Activated CD8-positive, alpha-beta memory T cell treated with anti-CD3 and anti-CD28 coated beads, Interleukin-2, amount 50 U/mL, for 4 hours (primary cell): ENCODE measurements around the gene NPSR1.
"Not testable (repeated sequence)": the region's sequence is repeated elsewhere in the genome, so short reads cannot be mapped to it uniquely, and the experiment has no call there.

ENCODE experiments used
- DNase-seq: peaks from one replicate; pipeline ENCODE4 v3.0.0-alpha.2; 2020

Gene NPSR1

DNA sequence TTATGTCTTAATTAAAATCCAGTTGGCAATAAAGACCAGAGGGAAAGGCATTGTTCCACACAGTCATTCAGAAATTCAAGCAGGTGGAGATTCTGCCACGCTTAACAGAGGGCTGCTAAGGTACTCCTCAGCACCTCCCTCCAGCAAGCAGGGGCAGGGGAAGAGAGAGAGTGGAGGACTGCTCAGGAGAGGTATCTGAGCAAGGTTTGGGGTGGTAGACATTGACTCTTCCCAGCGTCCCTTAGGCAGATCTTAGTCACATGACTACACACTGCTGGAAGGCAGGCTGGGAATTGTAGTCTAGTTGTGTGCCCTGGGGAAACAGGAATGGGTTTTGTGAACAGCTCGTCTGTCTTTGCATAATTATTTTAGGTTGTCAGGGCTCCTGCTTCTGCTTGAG lies 181.6 kb downstream of the NPSR1 start:
- no peak for DNase-seq

DNA sequence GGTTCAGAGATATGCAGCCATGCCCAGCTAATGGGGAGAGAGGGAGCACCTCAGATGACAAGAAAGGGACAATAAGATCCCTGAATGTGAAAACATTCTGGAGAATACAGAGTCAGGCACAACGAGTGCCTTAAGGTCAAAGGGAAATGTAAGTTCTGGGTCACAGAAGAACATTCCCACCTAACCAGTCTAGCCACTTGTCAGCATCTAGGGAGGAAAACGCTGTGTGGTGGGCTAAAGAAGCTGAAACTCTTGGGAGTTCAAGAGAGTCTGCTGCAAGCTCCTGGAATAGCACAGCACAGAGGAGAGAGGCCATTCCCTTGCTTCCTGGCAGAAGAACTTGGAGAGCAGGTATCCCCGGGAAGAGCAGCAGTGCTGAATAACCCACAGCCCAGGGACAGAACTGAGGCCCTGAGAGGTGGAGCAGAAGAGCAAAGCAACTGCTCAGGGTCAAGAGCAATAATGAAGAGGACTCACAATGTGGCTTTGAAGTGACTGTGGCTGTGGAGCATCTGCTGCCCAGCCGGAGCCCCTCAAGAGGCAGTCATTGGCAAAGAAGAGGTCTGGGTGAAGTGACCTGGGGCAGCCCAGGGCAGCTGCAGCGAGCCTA lies 182.3 kb downstream of the NPSR1 start:
- DNase-seq, result no peak

DNA sequence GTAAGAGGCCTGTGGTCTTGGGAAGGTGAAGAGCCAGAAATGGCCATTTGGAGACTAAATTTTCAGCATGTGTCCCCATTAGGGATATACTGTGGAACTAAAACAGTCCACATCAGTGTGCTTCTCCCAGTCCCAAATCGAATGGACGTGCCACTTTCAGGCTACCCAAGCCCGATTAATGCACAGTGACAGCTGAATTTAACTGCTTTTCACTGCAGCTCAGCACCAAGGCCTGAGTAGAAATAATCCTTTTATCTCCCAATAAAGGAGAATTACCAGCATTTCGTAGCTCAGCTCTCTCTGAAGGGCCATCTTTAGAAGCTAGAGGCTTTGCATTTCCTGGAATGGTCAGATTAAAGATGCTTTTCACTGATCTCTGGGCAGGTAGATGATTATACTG lies 183.3 kb downstream of the NPSR1 start:
- no peak for DNase-seq

DNA sequence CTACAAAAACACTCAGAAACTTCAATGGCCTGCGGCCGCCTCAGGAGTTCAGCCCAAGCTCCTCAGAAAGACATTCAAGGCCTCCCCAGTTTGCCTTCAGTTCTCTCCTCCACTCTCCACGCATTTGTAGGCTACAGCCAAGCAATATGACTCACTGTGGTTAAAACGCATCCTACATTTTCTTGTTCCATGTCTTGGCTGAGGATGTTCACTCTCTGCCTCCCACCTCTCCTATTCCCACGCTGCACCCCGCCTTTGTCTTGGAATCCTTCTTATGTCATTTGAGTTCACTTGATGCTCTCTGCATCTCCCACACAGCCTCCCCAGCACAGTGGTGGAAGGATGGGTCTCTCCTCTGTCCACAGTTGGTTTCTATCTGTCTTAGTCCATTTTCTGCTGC lies 184.8 kb downstream of the NPSR1 start:
- no peak for DNase-seq

DNA sequence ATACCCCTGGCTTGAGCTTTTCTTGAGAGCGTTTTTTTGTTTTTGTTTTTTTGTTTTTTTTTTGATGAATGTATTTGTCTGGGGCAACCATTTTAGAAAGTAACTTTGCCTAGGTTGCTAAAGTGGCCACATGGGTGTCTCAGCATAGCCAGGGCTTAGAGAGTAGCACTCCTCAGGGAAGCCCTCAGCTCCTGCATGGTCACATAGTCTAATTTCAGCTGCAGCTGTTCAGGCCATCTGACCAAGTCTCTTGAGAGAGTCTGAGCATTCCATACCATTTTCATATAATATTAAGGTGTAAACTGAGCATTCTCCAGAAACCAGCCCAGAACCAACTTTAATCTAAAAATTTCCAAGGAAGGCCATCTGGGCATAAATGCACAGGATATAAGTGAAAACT lies 186.4 kb downstream of the NPSR1 start:
- DNase-seq, result no peak

DNA sequence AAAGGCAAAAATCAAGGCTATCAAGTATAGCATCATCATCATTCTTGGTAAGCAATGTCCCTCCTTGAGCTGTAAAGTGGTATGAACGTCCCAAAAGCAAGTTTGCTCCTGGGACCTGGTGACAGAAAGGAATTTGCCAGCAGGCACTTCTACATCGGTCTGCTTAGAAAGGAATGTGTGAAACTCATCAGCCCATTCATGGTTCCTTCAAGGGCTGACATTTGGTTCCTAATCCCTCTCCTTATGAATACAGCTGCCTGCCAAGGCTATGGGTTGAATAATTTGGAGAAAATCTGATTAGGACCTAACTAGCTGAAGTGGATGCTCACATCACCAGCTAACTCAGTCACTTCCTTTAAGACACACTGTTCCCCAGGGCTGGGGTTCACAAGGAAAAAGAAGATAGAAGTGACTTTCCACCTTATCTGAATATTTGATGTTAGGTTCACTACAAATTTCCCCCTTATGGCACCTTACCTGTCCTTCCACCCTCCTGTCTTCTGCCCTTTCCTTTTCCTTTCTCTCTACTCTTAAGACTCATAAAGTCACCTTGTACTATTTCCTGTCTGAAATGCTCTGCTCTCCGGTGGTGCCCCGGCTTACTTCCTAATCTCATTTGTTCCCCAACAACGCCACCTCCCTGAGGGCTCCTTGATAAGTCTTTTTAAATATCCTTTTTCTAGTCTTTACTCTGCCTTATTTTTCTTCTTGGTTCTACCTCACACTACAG lies 187.1 kb downstream of the NPSR1 start:
- DNase-seq, result no peak

DNA sequence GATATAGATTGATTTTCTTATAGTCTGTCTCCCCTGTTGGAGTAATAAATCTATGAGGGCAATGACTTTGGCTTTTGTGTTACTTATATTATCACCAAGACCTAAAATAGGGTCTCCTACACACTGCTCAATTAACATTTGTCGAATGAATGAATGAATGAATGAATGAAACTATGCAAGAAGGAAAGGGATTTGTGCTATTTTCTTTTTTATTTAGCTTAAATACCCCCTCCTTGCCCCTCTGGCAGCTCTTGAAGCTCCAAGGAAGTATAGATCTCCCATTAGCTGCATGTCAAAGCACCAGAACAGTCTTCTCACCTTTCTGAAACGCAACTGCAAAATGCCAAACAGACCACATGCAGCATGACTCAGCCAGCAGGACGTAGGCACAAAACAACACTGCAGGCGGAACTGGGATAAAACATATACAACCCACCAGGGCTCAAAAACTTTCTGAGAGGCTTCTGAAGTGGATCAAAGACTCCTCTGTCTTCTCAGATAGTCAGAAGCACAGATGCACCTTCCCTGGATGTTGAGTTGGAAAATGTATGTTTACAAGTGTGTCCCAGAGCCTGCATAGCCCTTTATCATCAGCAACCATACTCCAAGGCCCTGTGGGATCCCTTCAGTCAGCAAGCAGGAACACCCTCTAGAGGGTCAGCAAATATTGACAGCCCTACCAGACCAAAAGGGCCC lies 187.8 kb downstream of the NPSR1 start:
- DNase-seq, result no peak

DNA sequence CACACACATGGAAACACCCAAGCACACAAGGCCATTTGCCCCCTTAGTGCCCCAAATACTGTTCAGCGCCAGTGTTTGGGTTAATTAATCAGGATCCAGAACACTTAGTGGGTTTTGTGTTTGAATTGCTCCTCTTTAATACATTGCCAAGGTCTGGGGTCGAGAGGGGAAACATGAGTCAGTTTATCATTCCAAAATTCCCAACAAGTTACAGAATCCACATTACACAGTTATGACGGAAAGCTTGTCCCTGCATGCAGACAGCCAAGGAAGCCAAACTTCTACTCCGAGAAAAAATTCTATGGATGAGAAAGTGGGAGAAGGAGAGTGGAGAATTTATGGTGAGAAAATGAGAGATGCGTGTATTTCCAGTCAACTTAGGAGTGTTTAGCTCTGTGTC lies 189.0 kb downstream of the NPSR1 start:
- DNase-seq, result no peak

DNA sequence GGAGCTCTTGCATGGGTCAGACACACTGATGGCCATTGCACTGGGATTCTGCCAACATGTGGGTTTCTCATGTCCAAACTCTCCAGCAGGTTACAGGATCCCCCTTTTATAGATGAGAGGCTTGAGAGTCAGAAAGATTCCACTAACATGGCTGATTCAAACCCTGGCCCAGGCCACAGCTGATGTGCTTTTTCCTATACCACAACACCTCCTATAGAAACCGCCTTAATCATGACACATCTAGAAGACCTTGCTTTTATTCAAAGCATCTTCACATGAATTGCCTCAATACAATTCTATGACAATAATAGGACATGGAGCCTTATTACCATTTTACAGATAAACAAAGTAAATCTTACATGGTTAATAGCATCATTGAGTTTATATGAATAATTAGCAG lies 190.7 kb downstream of the NPSR1 start:
- no peak for DNase-seq

DNA sequence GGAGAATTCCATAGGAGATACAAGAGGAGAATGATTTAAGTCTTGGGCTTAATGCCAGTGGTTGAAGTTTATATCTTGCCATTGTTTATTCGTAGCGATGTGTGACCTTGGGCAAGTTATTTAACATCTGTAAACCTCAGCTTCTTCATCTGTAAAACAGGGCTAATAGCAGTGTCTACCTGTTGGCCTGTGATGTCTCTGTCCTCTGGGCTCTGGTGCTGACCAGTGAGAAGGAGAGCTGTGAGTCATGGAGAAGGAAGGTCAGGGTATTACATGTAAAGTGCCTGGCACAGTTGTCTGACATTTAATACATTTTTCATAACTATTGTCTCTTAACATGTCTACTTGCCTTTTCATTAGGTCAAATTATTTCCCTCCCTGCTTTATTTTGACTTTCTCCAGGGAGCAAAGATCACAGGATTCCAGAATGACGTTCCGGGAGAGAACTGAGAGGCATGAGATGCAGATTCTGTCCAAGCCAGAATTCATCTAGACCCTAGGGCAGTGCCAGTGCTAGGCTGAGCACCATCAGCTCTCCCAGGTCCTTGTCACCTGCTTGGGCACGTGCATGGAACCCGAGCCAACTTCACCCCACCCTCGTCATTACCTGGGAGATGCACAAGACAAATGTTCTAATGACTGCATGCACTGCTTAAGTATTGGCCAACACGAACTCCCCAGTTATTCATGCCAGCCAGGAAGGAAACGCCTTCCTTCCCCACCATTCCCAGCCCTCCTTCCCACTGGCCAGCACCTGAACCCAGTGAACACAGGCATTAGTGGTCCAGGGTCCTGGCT lies 191.3 kb downstream of the NPSR1 start:
- no peak for DNase-seq

DNA sequence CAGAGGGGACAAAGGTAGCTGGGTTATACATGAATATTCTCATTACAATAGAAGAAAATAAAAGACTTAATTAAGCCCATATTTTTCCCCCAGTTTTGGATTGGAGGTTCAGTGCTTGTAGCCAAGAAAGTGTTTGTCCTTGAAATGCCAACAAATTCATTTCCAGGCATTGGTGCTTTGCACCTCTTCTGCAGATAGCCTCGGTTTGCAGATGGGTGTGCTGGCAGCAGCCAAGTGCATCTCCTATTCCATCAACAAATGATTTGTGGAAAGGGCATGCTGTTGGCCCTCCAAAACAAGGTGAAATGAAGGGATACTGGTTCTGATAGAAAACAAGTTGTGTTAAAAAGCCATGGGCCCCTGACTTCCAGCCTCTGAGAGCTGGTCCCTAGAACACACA lies 192.0 kb downstream of the NPSR1 start:
- no peak for DNase-seq

DNA sequence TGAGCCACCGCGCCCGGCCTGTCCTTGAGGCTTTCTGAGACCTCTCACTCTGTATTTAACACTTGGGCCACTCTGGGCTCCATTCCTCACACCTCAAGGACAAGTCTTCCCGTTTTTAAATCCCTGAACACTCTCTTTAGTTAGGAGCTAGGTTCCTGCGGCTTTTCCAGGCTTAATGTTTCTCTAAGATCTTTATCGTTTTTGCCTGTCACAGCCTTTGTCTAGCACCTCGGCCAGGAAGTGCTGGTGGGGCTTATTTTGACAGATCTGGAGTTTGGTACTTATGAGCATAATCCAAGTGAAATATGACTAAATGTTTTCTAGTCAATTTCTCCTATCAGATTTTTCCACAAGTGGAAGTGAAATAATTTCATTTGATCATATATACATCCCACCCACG lies 192.7 kb downstream of the NPSR1 start:
- DNase-seq, result no peak

DNA sequence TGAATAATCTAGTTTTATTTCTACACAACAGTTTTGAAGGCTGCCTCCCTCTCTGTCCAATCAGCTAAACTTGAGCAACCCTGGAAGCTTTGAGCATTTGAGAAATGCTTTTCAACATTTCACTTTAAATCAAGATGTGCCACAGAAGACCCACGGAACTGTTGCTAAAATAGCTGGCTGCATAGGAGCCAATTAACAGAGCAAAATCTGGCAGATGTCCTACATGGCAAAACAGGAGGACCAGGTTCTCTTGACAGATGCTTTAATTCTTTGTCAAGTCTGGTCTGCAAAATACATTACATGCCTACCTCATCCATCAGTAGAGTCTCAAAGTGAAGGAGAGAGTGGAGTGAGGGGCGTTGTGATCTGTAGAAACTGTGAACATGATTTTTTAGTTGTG lies 193.4 kb downstream of the NPSR1 start:
- no peak for DNase-seq

DNA sequence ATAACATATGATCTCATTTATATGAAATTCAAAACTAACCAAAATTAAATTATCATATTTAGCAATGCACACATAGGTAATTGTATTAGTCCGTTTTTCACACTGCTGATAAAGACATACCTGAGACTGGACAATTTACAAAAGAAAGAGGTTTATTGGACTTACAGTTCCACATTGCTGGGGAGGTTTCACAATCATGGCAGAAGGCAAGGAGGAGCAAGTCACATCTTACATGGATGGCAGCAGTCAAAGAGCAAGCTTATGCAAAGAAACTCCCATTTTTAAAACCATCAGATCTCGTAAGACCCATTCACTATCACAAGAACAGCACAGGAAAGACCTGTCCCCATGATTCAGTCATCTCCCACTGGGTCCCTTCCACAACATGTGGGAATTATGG lies 200.4 kb downstream of the NPSR1 start:
- DNase-seq, result not testable (repeated sequence)

DNA sequence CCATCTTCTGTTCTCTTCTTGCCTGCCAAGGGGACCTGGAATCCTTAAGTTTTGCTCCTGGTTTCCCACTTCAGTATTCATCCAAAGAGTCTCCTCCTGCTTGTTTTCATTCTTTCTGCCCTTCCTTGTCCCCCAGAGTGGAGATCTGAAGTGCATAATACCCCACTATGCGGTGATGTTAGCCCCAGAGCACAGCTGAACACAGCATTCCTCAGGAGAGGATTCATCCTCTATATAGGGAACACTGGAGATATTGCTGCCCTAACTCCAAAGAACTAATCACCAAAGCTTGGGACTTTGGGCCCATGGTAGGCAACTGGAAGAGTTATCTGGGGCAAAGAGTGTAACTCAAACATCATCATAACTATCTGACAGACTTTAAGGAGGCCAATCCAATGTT lies 201.3 kb downstream of the NPSR1 start:
- DNase-seq, result not testable (repeated sequence)

DNA sequence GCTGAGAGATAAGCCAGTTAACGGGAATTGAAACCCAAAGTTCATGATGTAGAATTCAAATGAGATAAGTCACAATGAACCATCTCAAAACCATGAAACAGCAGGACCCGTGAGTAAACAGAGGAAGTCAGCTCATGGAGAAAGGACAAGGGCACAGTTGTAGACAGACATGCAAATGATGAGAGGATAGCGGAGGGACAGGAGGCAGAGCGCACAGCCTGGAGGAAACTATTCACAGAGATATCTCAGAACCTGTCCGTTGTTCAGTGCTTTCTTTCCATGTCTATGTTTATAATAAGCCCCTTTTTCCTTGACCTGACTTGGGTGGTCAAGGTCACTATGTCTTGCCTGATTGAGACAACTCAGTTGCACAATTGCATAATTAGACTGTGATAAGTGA lies 208.2 kb downstream of the NPSR1 start:
- DNase-seq, result not testable (repeated sequence)

DNA sequence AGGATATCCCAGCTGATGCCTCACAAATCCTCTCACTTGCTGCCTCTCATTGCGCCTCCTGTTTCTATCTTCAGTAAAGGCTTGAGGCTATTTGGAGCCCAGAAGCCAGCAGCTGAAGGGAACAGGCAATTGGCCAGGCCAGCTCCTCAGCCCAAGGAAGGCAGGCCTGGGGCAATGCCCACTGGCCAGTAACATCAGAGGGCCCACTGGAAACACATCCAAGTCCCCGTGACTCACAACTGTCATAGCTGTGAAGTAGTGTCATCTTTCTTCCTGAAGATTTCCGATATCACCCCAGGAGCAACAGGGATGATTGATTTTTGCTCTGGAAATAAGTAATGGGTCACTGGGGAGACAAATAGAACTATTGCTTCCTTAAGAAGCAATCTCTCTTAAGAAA lies 209.3 kb downstream of the NPSR1 start:
- not testable (repeated sequence) for DNase-seq

DNA sequence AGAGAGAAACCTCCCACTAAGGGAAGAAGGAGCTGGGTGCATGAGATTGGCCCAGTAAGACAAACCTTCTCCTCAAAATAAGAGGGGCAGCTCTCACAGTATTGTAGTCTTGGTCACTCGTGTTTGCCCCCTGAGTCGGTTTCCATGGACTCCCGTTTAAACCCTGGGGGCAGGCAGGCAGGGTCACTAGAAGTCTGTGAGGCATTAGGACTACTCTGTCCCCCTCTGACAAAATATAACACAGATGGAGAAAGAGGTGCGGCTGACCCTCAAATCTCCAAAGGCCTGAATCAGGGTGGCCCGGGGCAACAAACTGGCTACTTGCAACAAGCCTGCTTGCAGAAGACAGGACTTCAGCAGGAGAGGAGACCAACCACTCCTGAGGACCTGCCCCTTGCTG lies 210.6 kb downstream of the NPSR1 start:
- not testable (repeated sequence) for DNase-seq

DNA sequence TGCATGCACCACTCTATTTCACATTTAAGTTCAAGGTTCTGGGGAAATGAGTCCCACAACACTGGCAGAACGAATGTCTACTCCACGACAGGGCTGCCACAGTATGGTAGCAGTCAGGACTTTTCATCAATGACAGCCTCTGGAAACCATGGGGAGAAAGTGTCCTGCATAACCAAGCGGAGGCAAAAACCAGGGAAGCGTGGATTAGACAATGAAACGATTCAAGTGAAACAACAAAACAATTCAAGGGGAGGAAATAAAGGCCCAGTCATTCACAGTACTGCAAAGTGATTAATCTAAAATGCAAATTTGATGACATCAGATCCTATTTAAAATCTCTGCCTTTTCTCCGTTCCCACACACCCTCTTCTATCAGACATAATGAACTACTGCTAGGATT lies 211.0 kb downstream of the NPSR1 start:
- no peak for DNase-seq

DNA sequence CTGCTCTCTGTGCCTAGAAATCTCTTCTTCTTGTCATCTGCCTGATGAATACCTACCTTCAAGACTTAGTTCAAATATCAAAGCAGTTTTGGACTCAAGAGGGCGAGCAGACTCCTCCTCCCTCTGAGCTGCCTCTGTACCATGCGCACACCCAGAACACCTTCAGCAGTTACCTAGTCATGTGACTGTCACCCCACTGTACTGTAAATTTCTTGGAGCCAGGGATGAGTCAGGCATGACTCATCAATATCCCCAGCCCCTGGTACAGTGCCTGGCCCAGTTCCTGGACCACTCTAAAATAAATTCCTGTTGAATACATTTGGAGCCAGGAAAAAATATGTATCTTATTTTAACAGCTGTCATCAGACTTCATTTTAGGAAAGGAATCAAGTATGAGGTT lies 212.0 kb downstream of the NPSR1 start:
- DNase-seq, result not testable (repeated sequence)

DNA sequence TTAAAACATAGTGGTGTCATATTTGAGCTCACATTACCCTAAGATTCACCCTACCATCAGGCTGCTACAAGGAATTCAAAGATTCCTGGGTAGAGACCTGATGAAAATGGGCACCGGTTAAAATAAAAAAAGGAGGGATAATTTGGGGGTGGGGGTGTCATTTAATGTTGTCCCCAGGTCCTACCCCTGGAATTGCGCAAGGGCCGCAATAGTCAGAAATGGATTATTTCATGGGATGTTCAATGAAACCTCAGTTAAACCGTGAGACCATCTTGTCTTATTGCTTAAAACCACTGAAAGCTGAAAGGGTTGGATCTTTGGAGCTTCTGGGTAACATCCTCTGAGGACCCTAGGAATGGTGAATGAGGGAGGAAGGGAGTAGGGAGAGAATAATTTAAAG lies 216.3 kb downstream of the NPSR1 start:
- DNase-seq, result not testable (repeated sequence)

DNA sequence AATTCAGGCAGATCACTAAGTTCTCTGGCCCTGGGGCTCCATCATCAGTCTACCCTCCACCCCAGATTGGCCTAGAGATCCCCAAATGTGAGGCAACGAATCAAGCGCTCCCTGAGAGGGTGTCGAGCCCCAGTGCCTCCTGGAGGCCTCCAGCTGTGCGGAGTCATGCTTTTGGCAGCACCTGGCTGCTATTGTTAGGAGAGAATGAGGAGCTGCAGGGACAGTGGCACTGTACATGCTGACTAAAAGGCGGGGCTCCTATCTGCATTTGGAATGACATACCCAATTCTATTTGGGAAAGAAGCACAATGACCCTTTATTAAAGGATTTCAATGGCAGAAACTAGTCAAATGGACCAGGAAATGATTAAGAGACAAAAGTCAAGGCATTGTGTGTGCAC lies 217.5 kb downstream of the NPSR1 start:
- DNase-seq, result no peak

DNA sequence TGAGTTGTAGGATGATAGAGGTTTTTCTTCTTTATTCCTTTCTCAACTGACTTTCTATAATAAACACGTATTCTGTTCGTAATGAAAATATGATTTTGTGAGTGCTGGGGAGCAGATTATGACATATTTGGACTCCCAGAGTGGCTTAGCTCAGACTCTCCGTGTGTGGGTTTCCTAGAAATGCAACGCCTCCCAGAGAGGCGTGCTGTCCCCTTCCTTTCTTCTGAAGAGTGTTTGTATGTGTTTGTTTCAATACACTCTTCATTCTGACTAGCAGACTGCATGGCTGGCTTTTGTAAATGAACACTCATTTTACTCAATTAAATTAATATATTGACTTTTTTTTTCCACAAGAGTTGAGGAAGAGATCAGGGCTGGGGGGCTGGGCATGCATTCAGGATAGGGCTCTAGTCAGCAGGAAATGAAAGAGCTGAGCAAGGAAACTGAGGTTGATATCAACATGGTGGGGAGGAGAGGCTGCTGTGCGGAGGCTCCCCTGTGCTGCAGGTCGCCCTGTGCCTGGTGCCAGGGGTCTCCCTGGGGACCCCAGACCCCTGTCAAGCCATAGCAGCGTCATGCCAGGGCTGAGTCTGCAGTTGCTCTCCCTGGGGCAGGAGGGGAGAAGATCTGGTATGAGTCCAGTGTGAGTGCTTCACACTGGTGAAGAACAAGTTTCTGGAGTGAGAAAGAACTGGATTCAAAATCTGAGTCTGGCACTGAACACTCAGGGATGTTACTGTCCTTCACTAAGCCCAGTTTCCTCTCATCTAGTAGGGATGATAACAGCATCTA lies 221.1 kb downstream of the NPSR1 start:
- DNase-seq, result not testable (repeated sequence)
